Measurements from ENCODE around the gene NTSR1. TPM values are rescaled to one million over a fixed set of nuclear protein-coding genes. Genes with fewer than 3 reads are reported as not detected.
A peak's percentile ranks its signal among the peaks of the same experiment; 100 is the strongest.

NTSR1 gene
- total RNA-seq, 4 donors from 2014 or later, result 0.67 TPM; not detected in 3

- DNase-seq, result no peak
- Histone ChIP-seq H3K4me3 (replicated peaks in 1 of 3) (no peak overlapping the region), H3K27me3 (no peaks in the 10 kb centered on the region), H3K9me3 (no peaks in the 10 kb centered on the region), H3K4me1 (no peaks in the 10 kb centered on the region), H3K36me3 (no peaks in the 10 kb centered on the region), H3K27ac (no peak overlapping the region)
- WGBS, 2 donors, result 76 to 83% methylated on average over 19 of the region's 19 CpGs
- TF ChIP-seq POLR2A (IDR thresholded peaks at IDR 0.05) (no peak), CTCF (IDR thresholded peaks at IDR 0.05) (no peak)
- intact Hi-C loops (cut with DNase I), result no loop called here
Observed at GRCh38 chr20:62735331-62735821, 26.7 kb downstream of the NTSR1 start.

GRCh38 chr20:62736026-62736406, 27.4 kb downstream of the NTSR1 start:
- no peak for DNase-seq
- Histone ChIP-seq H3K27ac (no peak overlapping the region), H3K36me3 (no peaks in the 10 kb centered on the region), H3K4me1 (no peaks in the 10 kb centered on the region), H3K4me3 (replicated peaks in 1 of 3) (no peak overlapping the region), H3K27me3 (no peaks in the 10 kb centered on the region), H3K9me3 (no peaks in the 10 kb centered on the region)
- WGBS, 2 donors, result 94 to 95% methylated on average over 7 to 8 of the region's 8 CpGs
- intact Hi-C loops (cut with DNase I), result no loop called here
- TF ChIP-seq CTCF (IDR thresholded peaks at IDR 0.05) (no peak), POLR2A (IDR thresholded peaks at IDR 0.05) (no peak)

- TF ChIP-seq POLR2A (IDR thresholded peaks at IDR 0.05), result no peak
- TF ChIP-seq CTCF (IDR thresholded peaks at IDR 0.05), result no peak
- Histone ChIP-seq H3K36me3 (no peaks in the 10 kb centered on the region), H3K27ac (no peak overlapping the region), H3K27me3 (no peaks in the 10 kb centered on the region), H3K4me1 (no peaks in the 10 kb centered on the region), H3K9me3 (no peaks in the 10 kb centered on the region), H3K4me3 (replicated peaks in 1 of 3) (no peak overlapping the region)
- WGBS, 2 donors, result 79 to 81% methylated on average over 12 to 14 of the region's 14 CpGs
- no peak for DNase-seq
- intact Hi-C loops (cut with DNase I), result no loop called here
Observed at GRCh38 chr20:62736407-62737071, 27.9 kb downstream of the NTSR1 start.

- no peaks in the 10 kb centered on the region for H3K36me3 ChIP-seq
- no peaks in the 10 kb centered on the region for H3K4me1 ChIP-seq
- H3K27me3 ChIP-seq, result no peaks in the 10 kb centered on the region
- H3K27ac ChIP-seq, result no peak overlapping the region
- intact Hi-C loops (cut with DNase I), result no loop called here
- DNase-seq, result peak in 1 of 2 donors; percentile 0
- no peaks in the 10 kb centered on the region for H3K9me3 ChIP-seq
- 72 to 82% methylated on average over 8 to 16 of the region's 20 CpGs for WGBS, 2 donors
- no peak overlapping the region for H3K4me3 ChIP-seq (replicated peaks in 1 of 3)
- TF ChIP-seq CTCF (IDR thresholded peaks at IDR 0.05) (no peak), POLR2A (IDR thresholded peaks at IDR 0.05) (no peak)
Observed at GRCh38 chr20:62737271-62737811, 28.7 kb downstream of the NTSR1 start.
